MCF 10A (cell line): ENCODE data around the gene TPD52L1. TPM values are rescaled to one million over a fixed set of nuclear protein-coding genes. Genes with fewer than 3 reads are reported as not detected.

ENCODE experiments used
- BruUV-seq: library from RNA; stranded (reverse); fragments of 400-500 nt; replicated peaks from 2 replicates; lab custom pipeline; 2021; lab: Mats Ljungman, UMichigan
- CTCF ChIA-PET: fragments of 300-600 bp; sonication (Branson Sonifier 250); formaldehyde crosslinking; extraction: SDS; loops from one replicate; lab custom pipeline; 2021; ENCODE audit warnings: antibody characterized with exemption, inconsistent platforms; lab: Yijun Ruan, JAX
- POLR2A ChIA-PET: fragments of 300-600, 350-650 bp; sonication (Branson Sonifier 250); formaldehyde crosslinking; extraction: SDS; loops from one replicate; lab custom pipeline; 2020; ENCODE audit warnings: antibody characterized with exemption, inconsistent platforms; lab: Yijun Ruan, JAX
- DNase-seq: peaks from one replicate; pipeline ENCODE4 v3.0.0-alpha.2; 2018; ENCODE audit not compliant: unreplicated experiment
- H3K27ac Mint-ChIP-seq: one replicate; pipeline ENCODE4 v1.8.0; 2022; ENCODE audit warnings: mild to moderate bottlenecking, low read depth, mixed read lengths; ENCODE audit not compliant: unreplicated experiment
- H3K27me3 Mint-ChIP-seq: one replicate; pipeline ENCODE4 v1.8.0; 2022; ENCODE audit warnings: mixed read lengths; ENCODE audit not compliant: insufficient read depth, unreplicated experiment
- H3K36me3 Mint-ChIP-seq: one replicate; pipeline ENCODE4 v1.8.0; 2022; ENCODE audit warnings: mild to moderate bottlenecking, moderate library complexity, mixed read lengths; ENCODE audit not compliant: insufficient read depth, unreplicated experiment
- H3K4me1 Mint-ChIP-seq: one replicate; pipeline ENCODE4 v1.8.0; 2022; ENCODE audit warnings: mixed read lengths; ENCODE audit not compliant: insufficient read depth, unreplicated experiment
- H3K4me3 Mint-ChIP-seq: one replicate; pipeline ENCODE4 v1.8.0; 2022; ENCODE audit warnings: mild to moderate bottlenecking, moderate library complexity, mixed read lengths; ENCODE audit not compliant: unreplicated experiment
- H3K9me3 Mint-ChIP-seq: one replicate; pipeline ENCODE4 v1.8.0; 2022; ENCODE audit warnings: mixed read lengths; ENCODE audit not compliant: unreplicated experiment
- intact Hi-C: fragments of 100-400 bp; cut with micrococcal nuclease; formaldehyde crosslinking; loops from 2 replicates; pipeline ENCODE4 v1.14.1; 2022
- total RNA-seq: library from RNA; stranded (reverse); gene quantifications from 2 replicates; pipeline ENCODE4 v1.2.3, GENCODE V29; 2022
- TF ChIP-seq, protein P1 (sequence below): fragments of 200-600 bp; IDR thresholded peaks from one replicate; pipeline ENCODE4 v1.8.0; 2022; ENCODE audit warnings: antibody characterized with exemption, mild to moderate bottlenecking; ENCODE audit not compliant: unreplicated experiment

The TPD52L1 gene
- total RNA-seq, 1 experiment from 2014 or later: 69.5 TPM

DNA sequence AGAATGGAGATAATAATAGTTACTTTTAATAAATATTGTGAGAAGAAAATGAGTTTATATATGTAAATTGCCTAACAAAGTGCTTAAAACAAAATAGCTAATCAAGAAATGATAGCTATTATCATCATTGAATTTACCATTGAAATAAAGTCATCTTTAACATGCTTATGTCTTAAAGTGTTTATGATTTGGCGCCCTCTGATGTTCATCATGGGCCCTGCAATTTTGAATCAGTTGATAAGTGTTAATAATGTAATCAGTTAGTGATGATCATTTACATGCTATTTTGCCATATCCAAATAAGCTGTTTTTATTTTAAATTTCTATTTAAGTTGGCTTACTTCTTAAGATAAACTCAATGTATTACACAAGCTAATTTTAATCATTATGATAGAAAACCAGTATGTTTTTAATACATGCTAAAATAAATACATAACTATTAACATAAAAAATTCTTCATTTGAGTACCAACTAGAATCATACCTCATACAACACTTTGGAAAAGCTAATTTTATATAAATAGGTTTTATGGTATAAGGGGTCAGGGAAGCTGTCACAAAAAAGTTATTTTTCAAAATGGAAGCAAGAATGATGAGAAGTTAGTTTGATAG lies 39.2 kb upstream of the TPD52L1 start:
- Mint-ChIP-seq H3K9me3 (peaks cover 32% of the 10 kb centered on the region), H3K4me3 (no peak overlapping the region), H3K27me3 (no peaks in the 10 kb centered on the region), H3K4me1 (no peaks in the 10 kb centered on the region), H3K27ac (no peak overlapping the region), H3K36me3 (no peaks in the 10 kb centered on the region)
- DNase-seq: peak; percentile 74
- ChIA-PET POLR2A (interaction anchor here (0.7 to 1.5 kb wide), 9 partner anchors 9 to 244 kb away, joined by 3 to 10 read pairs (median 4); partner anchors contain the start of gene RNF217), CTCF (interaction anchor here (0.6 to 5.2 kb wide), 48 partner anchors 9 to 1048 kb away, joined by 3 to 127 read pairs (median 4); partner anchors contain the start of genes RNF217 and TPD52L1)
- BruUV-seq: no TSS peak
- intact Hi-C loops: loop anchor here (1.0 to 10.0 kb wide), 3 partner anchors 151 to 640 kb away; no protein-coding TSS in a partner anchor
- TF ChIP-seq, protein P1, sequence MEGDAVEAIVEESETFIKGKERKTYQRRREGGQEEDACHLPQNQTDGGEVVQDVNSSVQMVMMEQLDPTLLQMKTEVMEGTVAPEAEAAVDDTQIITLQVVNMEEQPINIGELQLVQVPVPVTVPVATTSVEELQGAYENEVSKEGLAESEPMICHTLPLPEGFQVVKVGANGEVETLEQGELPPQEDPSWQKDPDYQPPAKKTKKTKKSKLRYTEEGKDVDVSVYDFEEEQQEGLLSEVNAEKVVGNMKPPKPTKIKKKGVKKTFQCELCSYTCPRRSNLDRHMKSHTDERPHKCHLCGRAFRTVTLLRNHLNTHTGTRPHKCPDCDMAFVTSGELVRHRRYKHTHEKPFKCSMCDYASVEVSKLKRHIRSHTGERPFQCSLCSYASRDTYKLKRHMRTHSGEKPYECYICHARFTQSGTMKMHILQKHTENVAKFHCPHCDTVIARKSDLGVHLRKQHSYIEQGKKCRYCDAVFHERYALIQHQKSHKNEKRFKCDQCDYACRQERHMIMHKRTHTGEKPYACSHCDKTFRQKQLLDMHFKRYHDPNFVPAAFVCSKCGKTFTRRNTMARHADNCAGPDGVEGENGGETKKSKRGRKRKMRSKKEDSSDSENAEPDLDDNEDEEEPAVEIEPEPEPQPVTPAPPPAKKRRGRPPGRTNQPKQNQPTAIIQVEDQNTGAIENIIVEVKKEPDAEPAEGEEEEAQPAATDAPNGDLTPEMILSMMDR: peak; percentile 84

DNA sequence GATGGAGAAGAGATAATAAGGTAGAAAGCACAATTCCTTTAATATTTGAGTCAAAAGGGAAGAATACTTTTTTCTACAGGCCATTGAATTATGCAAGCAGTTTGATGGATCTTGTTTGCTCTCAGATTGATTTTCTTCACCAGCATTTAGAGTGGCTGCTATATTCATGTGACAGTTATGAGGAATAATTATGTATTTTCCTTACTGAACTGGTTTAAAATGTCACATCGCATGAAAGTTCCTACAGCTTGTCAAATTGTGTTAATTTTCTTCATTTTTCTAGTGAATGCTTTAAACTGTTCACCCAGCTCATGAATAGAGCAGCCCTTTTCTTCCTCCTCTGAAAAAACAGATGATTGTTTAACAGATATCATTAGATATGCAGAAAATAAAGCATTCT lies 37.4 kb upstream of the TPD52L1 start:
- POLR2A ChIA-PET: interaction anchor here (0.6 to 1.1 kb wide), 3 partner anchors 12 to 246 kb away, joined by 3 to 4 read pairs (median 3); no protein-coding TSS in a partner anchor
- BruUV-seq: no TSS peak
- CTCF ChIA-PET: interaction anchor here (0.6 to 1.3 kb wide), 8 partner anchors 34 to 1693 kb away, joined by 3 to 4 read pairs (median 4); no protein-coding TSS in a partner anchor
- no peak overlapping the region for H3K4me3 Mint-ChIP-seq
- intact Hi-C loops: loop anchor here (10.0 kb wide), 1 partner anchor 639 kb away; no protein-coding TSS in a partner anchor
- no peaks in the 10 kb centered on the region for H3K4me1 Mint-ChIP-seq
- peaks cover 14% of the 10 kb centered on the region for H3K9me3 Mint-ChIP-seq
- no peaks in the 10 kb centered on the region for H3K27me3 Mint-ChIP-seq
- no peak overlapping the region for H3K27ac Mint-ChIP-seq
- no peaks in the 10 kb centered on the region for H3K36me3 Mint-ChIP-seq
- TF ChIP-seq, protein P1: no peak
- DNase-seq: no peak

DNA sequence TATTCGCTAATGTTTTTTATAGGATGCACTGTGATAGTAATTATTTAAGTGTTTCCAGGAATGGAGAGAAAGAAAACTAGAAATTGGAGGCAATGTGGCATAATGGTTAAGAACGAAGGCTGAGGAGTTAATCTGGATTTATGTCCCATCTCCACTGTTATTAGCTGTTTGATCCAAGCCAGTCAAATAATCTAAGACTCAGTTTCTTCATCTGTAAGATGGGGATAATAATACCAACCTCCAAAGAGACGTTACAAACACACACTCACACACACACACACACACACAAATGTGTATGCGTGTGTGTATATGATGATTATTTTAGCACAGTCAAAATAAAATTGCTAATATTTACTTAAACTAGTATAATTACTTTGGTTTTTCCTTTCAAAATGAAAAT lies 36.9 kb upstream of the TPD52L1 start:
- TF ChIP-seq, protein P1: no peak
- no peaks in the 10 kb centered on the region for H3K36me3 Mint-ChIP-seq
- no peak for DNase-seq
- no peaks in the 10 kb centered on the region for H3K27me3 Mint-ChIP-seq
- H3K4me1 Mint-ChIP-seq: no peaks in the 10 kb centered on the region
- ChIA-PET CTCF (interaction anchor here (0.7 to 1.3 kb wide), 3 partner anchors 154 to 1692 kb away, joined by 3 to 4 read pairs (median 4); no protein-coding TSS in a partner anchor), POLR2A (interaction anchor here (0.6 to 1.0 kb wide), 2 partner anchors 12 to 246 kb away, joined by 3 to 4 read pairs; no protein-coding TSS in a partner anchor)
- intact Hi-C loops: loop anchor here (10.0 kb wide), 1 partner anchor 638 kb away; no protein-coding TSS in a partner anchor
- no TSS peak for BruUV-seq
- no peak overlapping the region for H3K4me3 Mint-ChIP-seq
- H3K27ac Mint-ChIP-seq: peak overlapping the region; percentile 54
- H3K9me3 Mint-ChIP-seq: peaks cover 8% of the 10 kb centered on the region

DNA sequence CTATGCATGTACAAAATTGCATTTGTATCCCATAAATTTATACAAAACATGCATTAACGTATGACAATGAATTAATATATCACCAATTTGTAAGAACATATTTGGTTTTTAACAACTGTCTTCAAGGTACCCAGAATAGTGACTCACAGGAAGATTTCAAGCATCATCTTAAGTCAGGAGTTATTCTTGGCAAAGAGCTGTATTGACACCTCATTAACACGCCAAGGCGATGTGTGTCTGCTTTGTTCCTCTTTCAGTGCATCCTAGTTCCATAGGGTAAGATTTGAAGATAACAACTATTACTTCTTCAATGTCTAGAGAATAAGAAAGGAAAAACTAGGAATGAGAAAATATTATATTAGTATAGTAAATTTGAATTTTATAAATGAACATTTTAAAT lies 35.8 kb upstream of the TPD52L1 start:
- H3K27ac Mint-ChIP-seq: no peak overlapping the region
- intact Hi-C loops: loop anchor here (10.0 kb wide), 1 partner anchor 637 kb away; no protein-coding TSS in a partner anchor
- CTCF ChIA-PET: interaction anchor here (0.6 to 2.1 kb wide), 5 partner anchors 9 to 788 kb away, joined by 3 to 15 read pairs (median 4); no protein-coding TSS in a partner anchor
- no peaks in the 10 kb centered on the region for H3K9me3 Mint-ChIP-seq
- TF ChIP-seq, protein P1: no peak
- H3K27me3 Mint-ChIP-seq: no peaks in the 10 kb centered on the region
- no peak overlapping the region for H3K4me3 Mint-ChIP-seq
- H3K4me1 Mint-ChIP-seq: no peaks in the 10 kb centered on the region
- no TSS peak for BruUV-seq
- POLR2A ChIA-PET: interaction anchor here (0.5 to 1.0 kb wide), 4 partner anchors 76 to 247 kb away, joined by 3 to 4 read pairs (median 4); no protein-coding TSS in a partner anchor
- DNase-seq: peak; percentile 77
- H3K36me3 Mint-ChIP-seq: no peaks in the 10 kb centered on the region
